ENCODE data around the gene CAMTA1. TPM values are rescaled to one million over a fixed set of nuclear protein-coding genes. Genes with fewer than 3 reads are reported as not detected.

CAMTA1 gene
- total RNA-seq, 4 donors from 2014 or later, result 86.3 to 170 (median 132) TPM

DNA sequence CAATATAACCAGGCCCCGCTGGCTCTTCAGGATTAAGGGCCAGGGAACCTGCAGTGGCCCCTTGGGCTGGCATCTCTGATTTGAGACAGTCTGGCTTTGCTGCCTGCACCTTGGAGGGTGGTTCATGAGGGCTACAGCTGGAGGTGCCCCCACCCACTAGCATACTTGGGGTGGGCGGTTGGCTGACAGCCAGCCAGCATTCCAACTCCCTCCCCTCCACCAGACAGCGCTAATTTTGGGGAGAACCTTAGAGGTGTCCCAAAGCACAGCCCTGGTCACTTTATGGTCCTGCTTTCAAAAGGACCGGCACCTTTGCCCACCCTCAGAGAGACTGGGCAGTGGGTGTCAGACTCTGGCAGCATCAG is 805.2 kb downstream of the CAMTA1 start:
- peak; percentile 19 for ATAC-seq
- no peaks in the 10 kb centered on the region for H3K36me3 ChIP-seq
- H3K4me3 ChIP-seq, result no peak overlapping the region
- TF ChIP-seq EP300 (IDR thresholded peaks at IDR 0.05) (no peak), CTCF (IDR thresholded peaks at IDR 0.05) (no peak)
- WGBS, 2 donors (ENCODE audit: low coverage in 1 of 2), result no CpG with 5 or more reads among the region's 4 CpGs
- H3K27me3 ChIP-seq, result no peaks in the 10 kb centered on the region
- no peak overlapping the region for H3K27ac ChIP-seq
- H3K9me3 ChIP-seq, result no peaks in the 10 kb centered on the region
- no peaks in the 10 kb centered on the region for H3K4me1 ChIP-seq

DNA sequence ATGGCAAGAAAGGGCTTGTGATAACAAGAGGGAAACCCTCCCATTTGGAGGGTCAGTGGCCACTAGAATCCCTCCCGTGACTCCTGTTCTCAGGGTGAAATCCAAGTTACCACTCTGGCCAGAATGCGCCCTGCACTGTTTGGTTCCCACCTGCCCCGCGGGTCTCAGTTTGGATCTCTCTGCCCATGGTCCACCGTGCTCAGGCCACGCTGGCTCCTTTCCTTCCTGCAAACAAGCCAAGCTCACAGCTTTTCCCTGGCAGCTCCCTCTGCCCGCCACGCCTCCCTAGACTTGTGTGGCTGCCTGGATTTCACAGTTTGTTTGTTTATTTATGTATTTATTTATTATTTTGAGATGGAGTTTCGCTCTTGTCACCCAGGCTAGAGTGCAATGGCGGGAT is 806.3 kb downstream of the CAMTA1 start:
- no peak overlapping the region for H3K4me3 ChIP-seq
- H3K27me3 ChIP-seq, result no peaks in the 10 kb centered on the region
- H3K4me1 ChIP-seq, result no peaks in the 10 kb centered on the region
- TF ChIP-seq EP300 (IDR thresholded peaks at IDR 0.05), result no peak
- no peak for TF ChIP-seq POLR2AphosphoS5 (IDR thresholded peaks at IDR 0.05)
- TF ChIP-seq CTCF (IDR thresholded peaks at IDR 0.05), result no peak
- no peak for TF ChIP-seq POLR2A (IDR thresholded peaks at IDR 0.05)
- no peaks in the 10 kb centered on the region for H3K9me3 ChIP-seq
- ATAC-seq, result no peak
- no peaks in the 10 kb centered on the region for H3K36me3 ChIP-seq
- no peak overlapping the region for H3K27ac ChIP-seq
- 95 to 100% methylated on average over 7 of the region's 10 CpGs for WGBS, 2 donors (ENCODE audit: low coverage in 1 of 2)

DNA sequence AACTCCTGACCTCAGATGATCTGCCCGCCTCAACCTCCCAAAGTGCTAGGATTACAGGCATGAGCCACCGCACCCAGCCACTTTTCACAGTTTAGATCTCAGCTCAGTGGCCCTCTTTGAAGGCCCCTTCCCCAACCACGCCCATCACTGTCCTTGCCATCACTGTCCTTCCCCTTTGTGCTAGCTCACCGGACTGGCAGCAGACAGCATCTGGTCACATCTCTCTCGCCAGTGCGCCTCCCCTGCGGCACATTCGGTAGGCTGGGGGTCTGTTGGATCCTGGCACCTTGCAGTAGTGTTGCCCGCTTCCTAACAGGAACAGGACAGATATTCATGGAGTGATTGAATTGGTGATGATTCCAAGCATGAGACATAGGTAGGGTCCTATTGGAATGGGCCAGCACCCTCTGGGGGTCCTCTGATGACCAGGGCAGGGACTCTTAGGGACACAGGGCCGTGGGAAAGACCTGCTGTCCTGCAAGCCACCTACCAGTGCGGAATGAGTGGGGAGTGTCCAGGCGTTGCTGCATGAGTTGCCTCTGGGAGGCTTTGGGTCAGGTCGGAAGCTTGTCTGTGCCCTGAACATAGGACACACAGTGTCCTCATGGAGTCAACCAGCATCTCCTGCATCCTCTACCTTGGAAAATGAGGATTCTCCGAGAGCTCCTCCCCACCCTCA is 807.0 kb downstream of the CAMTA1 start:
- ATAC-seq, result no peak
- 40 to 83% methylated on average over 1 of the region's 14 CpGs for WGBS, 2 donors (ENCODE audit: low coverage in 1 of 2)
- H3K27ac ChIP-seq, result no peak overlapping the region

DNA sequence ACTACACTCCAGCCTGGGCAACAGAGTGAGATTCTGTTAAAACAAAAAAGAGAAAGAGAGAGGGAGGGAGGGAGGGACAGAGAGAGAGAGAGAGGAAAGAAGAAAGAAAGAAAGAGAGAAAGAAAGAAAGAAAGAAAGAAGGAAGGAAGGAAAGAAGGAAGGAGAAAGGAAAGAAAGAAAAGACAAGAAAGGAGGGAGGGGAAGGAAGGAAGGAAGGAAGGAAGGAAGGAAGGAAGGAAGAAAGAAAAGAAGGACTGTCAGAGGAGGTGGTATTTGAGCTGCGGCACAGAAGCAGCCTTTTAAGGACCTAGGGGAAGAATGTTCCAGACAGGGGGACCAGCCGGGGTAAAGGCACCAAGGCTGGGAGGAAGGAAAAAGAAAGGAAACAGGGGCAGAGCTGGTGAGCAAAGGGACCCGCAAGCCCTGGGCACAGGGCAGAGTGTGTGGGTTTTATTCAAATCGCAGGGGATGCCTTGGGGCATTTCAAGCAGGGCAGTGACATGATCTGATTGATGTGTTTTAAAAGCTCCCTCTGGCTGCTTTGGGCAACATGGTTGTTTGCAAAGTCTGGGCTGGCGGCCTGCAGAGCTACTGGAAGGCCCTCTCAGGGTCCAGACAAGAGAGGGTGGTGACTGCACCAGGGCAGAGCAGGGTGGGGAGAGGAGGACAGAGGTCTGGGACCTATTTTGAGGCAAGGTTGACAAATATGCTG is 808.9 kb downstream of the CAMTA1 start:
- no peak for TF ChIP-seq EP300 (IDR thresholded peaks at IDR 0.05)
- no peak for ATAC-seq

More for the DNA sequence above, 807.0 kb downstream of the CAMTA1 start:
- Histone ChIP-seq H3K4me3 (no peak overlapping the region), H3K9me3 (no peaks in the 10 kb centered on the region), H3K4me1 (no peaks in the 10 kb centered on the region), H3K36me3 (no peaks in the 10 kb centered on the region), H3K27me3 (no peaks in the 10 kb centered on the region)
- TF ChIP-seq POLR2AphosphoS5 (IDR thresholded peaks at IDR 0.05) (no peak), EP300 (IDR thresholded peaks at IDR 0.05) (no peak), CTCF (IDR thresholded peaks at IDR 0.05) (no peak), POLR2A (IDR thresholded peaks at IDR 0.05) (no peak)

DNA sequence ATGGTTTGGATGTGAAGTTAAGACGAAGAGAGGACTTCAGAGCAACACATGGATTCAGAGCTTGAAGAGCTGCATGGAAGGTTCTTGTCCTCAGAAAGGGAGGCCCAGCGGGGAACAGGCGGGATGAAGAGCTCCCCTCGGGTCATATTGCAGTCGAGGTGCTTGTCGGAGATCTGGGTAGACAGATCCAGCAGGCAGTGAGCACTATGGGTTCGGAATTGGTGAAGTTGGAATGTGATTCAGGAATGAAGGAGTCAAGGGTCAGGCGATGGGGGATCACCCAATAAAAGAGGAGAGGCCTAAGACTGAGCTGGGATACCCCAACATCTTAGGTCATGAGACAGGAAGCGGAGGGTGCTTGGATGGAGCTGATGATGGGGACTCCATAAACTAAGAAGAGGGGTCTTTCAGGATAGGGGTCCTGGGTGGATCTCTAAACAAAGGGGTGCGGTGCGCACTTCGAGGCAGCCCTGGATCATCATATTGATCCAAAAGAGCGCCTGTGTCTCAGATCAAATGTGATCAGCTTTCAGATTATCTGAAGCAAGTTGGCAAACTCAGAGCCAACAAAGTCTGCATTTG is 809.6 kb downstream of the CAMTA1 start:
- no peak overlapping the region for H3K27ac ChIP-seq
- H3K9me3 ChIP-seq, result peaks cover 0 to 4% (median 0%) of the 10 kb centered on the region in 3 donors
- no peaks in the 10 kb centered on the region for H3K27me3 ChIP-seq
- TF ChIP-seq POLR2A (IDR thresholded peaks at IDR 0.05) (no peak), CTCF (IDR thresholded peaks at IDR 0.05) (no peak), EP300 (IDR thresholded peaks at IDR 0.05) (no peak), POLR2AphosphoS5 (IDR thresholded peaks at IDR 0.05) (no peak)
- H3K4me1 ChIP-seq, result no peaks in the 10 kb centered on the region
- H3K36me3 ChIP-seq, result no peaks in the 10 kb centered on the region
- WGBS, 2 donors (ENCODE audit: low coverage in 1 of 2), result 78 to 83% methylated on average over 8 to 13 of the region's 13 CpGs
- ATAC-seq, result no peak
- H3K4me3 ChIP-seq, result no peak overlapping the region

More for the DNA sequence above, 808.9 kb downstream of the CAMTA1 start:
- H3K36me3 ChIP-seq, result no peaks in the 10 kb centered on the region
- H3K4me3 ChIP-seq, result no peak overlapping the region
- 54 to 62% methylated on average over 4 to 5 of the region's 5 CpGs for WGBS, 2 donors (ENCODE audit: low coverage in 1 of 2)
- no peak overlapping the region for H3K27ac ChIP-seq
- no peaks in the 10 kb centered on the region for H3K27me3 ChIP-seq
- H3K4me1 ChIP-seq, result no peaks in the 10 kb centered on the region
- peaks cover 0 to 3% (median 0%) of the 10 kb centered on the region in 3 donors for H3K9me3 ChIP-seq
